GM08714 (cell line): ENCODE measurements around the gene GJA1.

ENCODE experiments used
- H3K4me3 ChIP-seq: fragments of 200-500 bp; sonication (Bioruptor generic); 2 replicates; pipeline ENCODE4 v1.5.1; 2014; ENCODE audit warnings: mild to moderate bottlenecking, low read length, inconsistent platforms
- ZNF274 ChIP-seq: IDR thresholded peaks from 2 replicates; pipeline ENCODE4 v1.6.1; 2012; ENCODE audit warnings: mild to moderate bottlenecking, low read depth, low read length

The GJA1 gene

GRCh38 chr6:121498481-121499276 is 63.2 kb downstream of the GJA1 start:
- no peak overlapping the region for H3K4me3 ChIP-seq
- no peak for TF ChIP-seq ZNF274
